Activated T-cell treated with anti-CD3 and anti-CD28 coated beads, Interleukin-2, amount 50 U/mL, for 48 hours (primary cell): Measurements from ENCODE around the gene CHRM1.
"Not testable (repeated sequence)": the region's sequence is repeated elsewhere in the genome, so short reads cannot be mapped to it uniquely, and the experiment has no call there.

ENCODE experiments used
- DNase-seq, 2 experiments: peaks; one replicate each; pipeline ENCODE4 v3.0.0-alpha.2; 2020

CHRM1 gene

DNA sequence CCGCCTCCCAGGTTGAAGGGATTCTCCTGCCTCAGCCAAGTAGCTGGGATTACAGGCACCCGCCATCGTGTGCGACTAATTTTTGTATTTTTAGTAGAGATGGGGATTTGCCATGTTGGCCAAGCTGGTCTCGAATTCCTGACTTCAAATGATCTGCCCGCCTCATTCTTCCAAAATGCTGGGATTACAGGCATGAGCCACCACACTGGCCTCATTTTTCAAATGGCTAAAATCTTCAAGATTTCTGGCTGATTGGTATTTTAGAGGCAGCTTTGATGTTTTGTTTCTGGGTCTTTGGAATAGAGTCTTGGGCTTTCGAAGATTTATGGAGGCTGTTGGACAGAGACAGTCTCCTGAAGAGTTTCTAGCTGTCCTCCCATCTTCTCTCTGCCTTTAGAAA is 46.3 kb downstream of the CHRM1 start:
- DNase-seq, result no peak

DNA sequence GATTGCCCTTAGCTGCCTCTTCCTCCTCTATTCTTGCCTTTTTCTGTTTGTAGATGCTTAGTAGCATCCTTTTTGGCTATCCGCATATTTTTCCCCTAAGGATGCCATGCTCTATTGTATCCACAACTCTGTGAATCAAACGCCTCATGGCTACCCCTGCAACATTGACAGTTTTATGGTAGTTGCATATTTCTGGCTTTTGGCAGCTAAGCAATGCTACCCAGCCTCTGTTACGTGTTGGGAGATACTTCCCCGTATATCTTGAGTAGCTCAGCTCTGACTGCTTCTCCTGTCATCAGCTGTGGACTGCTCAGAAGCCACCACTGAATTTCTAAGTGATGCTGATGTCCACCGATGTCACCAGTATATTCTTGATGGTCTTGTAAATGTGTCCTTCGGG is 55.5 kb downstream of the CHRM1 start:
- no peak for DNase-seq

DNA sequence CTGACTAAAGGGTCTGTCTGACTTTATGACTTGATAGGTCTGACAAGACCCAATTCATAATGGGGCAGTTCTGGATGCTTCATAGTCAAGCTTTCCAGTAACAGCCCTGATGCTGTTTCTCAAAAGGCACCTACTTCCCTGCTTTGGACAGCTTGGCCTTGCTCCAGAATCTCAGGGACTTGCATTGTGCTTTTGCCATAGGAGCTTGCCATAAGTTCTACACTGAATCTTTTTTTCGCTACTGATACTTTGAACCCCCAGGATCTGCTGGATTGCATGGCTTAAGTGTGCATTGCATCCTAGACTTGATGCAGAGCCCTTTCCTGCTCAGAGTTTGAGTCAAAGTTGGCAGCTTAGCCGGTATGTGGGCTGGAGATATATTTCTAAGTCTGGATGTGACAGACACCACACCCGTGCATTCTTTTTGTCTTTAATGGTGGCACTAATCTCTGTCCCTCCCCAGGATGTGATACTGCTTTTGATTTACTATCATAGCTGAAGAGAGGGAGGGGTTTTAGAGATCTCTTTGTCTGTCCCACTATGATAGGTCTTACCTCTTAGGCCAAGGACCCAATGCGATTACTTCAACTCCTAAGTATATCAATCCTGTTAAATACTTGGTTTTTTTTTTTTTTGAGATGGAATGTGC is 57.4 kb downstream of the CHRM1 start:
- DNase-seq, result no peak

DNA sequence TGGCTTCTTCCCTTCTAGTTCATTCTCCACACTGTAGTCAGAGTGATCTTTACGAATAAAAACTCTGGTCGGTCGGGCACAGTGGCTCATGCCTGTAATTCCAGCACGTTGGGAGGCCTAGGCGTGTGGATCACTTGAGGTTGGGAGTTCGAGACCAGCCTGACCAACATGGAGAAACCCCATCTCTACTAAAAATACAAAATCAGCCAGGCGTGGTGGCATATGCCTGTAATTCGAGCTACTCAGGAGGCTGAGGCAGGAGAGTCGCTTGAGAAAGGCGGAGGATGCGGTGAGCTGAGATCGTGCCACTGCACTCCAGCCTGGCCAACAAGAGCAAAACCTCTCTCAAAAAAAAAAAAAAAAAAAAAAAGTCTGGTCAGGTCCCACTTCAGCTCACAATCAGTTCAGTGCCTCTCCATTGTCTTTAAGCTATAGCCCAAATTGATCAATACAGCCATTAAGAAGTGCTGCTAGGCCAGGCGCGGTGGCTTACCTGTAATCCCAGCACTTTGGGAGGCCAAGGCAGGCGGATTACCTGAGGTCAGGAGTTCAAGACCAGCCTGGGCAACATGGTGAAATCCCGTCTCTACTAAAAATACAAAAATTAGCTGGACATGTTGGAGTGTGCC is 59.5 kb downstream of the CHRM1 start:
- DNase-seq, result not testable (repeated sequence)

DNA sequence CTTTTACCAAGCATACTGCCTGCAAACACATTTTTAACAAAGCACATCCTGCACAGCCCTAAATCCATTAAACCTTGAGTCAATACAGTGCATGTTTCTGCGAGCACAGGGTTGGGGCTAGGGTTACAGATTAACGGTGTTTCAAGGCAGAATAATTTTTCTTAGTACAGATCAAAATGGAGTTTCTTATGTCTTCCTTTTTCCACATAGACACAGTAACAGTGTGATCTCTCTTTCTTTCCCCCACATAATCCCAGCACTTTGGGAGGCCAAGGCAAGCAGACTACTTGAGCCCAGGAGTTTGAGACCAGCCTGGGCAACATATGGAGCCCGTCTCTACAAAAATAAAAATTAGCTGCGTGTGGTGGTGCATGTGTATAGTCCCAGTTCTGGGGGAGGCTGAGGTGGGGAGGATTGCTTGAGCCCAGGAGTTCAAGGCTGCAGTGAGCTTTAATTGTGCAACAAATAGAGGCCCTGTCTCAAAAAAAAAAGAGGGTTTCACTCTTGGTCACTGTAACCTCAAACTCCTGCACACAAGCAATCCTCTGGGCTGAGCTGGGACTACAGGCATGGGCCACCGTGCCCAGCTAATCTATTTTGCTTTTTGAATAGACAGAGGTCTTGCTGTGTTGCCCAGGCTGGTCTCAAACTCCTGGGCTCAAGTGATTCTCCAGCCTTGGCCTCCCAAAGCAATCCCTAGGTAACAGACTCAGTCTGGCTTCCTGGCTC is 60.2 kb downstream of the CHRM1 start:
- DNase-seq, result no peak

DNA sequence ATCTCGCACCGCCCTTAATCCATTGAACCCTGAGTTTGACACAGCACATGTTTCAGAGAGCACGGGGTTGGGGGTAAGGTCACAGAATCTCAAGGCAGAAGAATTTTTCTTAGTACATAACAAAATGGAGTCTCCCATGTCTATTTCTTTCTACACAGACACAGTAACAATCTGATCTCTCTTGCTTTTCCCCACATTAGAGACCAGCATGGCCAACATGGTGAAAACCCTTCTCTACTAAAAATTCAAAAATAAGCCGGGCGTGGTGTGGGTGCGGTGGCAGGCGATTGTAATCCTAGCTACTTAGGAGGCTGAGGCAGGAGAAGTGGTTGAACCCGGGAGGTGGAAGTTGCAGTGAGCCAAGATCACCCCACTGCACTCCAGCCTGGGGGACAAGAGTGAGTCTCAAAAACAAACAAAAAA is 61.9 kb downstream of the CHRM1 start:
- not testable (repeated sequence) for DNase-seq
